OCI-LY7 (cell line): Measurements from ENCODE around the gene TMPO.
"Not testable (repeated sequence)": the region's sequence is repeated elsewhere in the genome, so short reads cannot be mapped to it uniquely, and the experiment has no call there.

Experiments
- EZH2phosphoT487 ChIP-seq: fragments of 200-600 bp; sonication (generic); IDR thresholded peaks from 2 replicates; pipeline ENCODE4 v1.6.1; 2018; ENCODE audit warnings: low read depth, borderline replicate concordance, mild to moderate bottlenecking, mixed run types, antibody characterized with exemption, low read length, moderate library complexity, mixed read lengths
- TF ChIP-seq, protein P1 (sequence below): fragments of 200-600 bp; sonication (generic); conservative IDR thresholded peaks from 2 replicates; pipeline ENCODE4 v1.5.1; 2014; ENCODE audit warnings: mild to moderate bottlenecking, antibody characterized with exemption, low read length, moderate library complexity, mixed read lengths

DNA sequence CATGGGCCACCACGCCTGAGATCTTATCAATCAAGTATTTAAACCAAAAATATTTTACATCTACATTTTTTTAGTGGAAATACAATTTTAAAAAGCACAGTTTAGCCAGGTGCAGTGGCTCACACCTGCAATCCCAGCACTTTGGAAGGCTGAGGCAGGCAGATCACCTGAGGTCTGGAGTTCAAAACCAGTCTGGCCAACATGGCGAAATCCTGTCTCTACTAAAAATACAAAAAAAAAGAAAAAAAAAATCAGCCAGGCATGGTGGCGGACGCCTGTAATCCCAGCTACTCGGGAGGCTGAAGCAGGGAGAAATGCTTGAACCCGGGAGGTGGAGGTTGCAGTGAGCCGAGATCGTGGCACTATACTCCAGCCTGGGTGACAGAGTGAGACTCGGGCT, 27.0 kb upstream of the TMPO start:
- TF ChIP-seq, protein P1, sequence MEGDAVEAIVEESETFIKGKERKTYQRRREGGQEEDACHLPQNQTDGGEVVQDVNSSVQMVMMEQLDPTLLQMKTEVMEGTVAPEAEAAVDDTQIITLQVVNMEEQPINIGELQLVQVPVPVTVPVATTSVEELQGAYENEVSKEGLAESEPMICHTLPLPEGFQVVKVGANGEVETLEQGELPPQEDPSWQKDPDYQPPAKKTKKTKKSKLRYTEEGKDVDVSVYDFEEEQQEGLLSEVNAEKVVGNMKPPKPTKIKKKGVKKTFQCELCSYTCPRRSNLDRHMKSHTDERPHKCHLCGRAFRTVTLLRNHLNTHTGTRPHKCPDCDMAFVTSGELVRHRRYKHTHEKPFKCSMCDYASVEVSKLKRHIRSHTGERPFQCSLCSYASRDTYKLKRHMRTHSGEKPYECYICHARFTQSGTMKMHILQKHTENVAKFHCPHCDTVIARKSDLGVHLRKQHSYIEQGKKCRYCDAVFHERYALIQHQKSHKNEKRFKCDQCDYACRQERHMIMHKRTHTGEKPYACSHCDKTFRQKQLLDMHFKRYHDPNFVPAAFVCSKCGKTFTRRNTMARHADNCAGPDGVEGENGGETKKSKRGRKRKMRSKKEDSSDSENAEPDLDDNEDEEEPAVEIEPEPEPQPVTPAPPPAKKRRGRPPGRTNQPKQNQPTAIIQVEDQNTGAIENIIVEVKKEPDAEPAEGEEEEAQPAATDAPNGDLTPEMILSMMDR = not testable (repeated sequence)
- not testable (repeated sequence) for TF ChIP-seq EZH2phosphoT487
